Astrocyte (in vitro differentiated cells and primary cell): ENCODE results near the gene WDPCP. TPM values are rescaled to one million over a fixed set of nuclear protein-coding genes. Genes with fewer than 3 reads are reported as not detected.
A peak's percentile ranks its signal among the peaks of the same experiment; 100 is the strongest.

Source experiments
- DNase-seq: peaks from one replicate; pipeline ENCODE4 v3.0.0-alpha.2; 2010; ENCODE audit warnings: low read depth
- FAIRE-seq: peaks from 2 replicates; lab custom pipeline; 2011; peaks lifted over from hg19 to GRCh38; lab: Jason Lieb, UNC
- H2AFZ ChIP-seq: 2 replicates; pipeline ENCODE4 v1.6.0; 2012; ENCODE audit warnings: low read depth, low read length, inconsistent platforms
- H3K27ac ChIP-seq: 2 replicates; pipeline ENCODE4 v1.5.1; 2011; ENCODE audit warnings: low read depth, low read length, inconsistent platforms
- H3K27me3 ChIP-seq: 2 replicates; pipeline ENCODE4 v1.6.0; 2011; ENCODE audit warnings: low read length, inconsistent platforms; ENCODE audit not compliant: insufficient read depth
- H3K36me3 ChIP-seq: 2 replicates; pipeline ENCODE4 v1.5.1; 2011; ENCODE audit warnings: low read length, inconsistent platforms; ENCODE audit not compliant: insufficient read depth
- H3K4me1 ChIP-seq: 2 replicates; pipeline ENCODE4 v1.5.1; 2011; ENCODE audit warnings: low read length, inconsistent platforms; ENCODE audit not compliant: insufficient read depth
- H3K4me2 ChIP-seq: 2 replicates; pipeline ENCODE4 v1.6.0; 2012; ENCODE audit warnings: low read length, inconsistent platforms
- H3K4me3 ChIP-seq: 2 replicates; pipeline ENCODE4 v1.5.1; 2011; ENCODE audit warnings: low read depth, mild to moderate bottlenecking, low read length, inconsistent platforms; ENCODE audit not compliant: insufficient read depth
- H3K79me2 ChIP-seq: 2 replicates; pipeline ENCODE4 v1.6.0; 2012; ENCODE audit warnings: mild to moderate bottlenecking, low read length, inconsistent platforms; ENCODE audit not compliant: insufficient read depth
- H3K9ac ChIP-seq: 2 replicates; pipeline ENCODE4 v1.6.0; 2012; ENCODE audit warnings: mild to moderate bottlenecking, low read length, inconsistent platforms
- H3K9me3 ChIP-seq: 2 replicates; pipeline ENCODE4 v1.5.1; 2012; ENCODE audit warnings: low read depth, mild to moderate bottlenecking, low read length, inconsistent platforms; ENCODE audit not compliant: insufficient read depth
- H4K20me1 ChIP-seq: 2 replicates; pipeline ENCODE4 v1.6.0; 2012; ENCODE audit warnings: low read length, inconsistent platforms; ENCODE audit not compliant: insufficient read depth
- H3K27ac Mint-ChIP-seq: one replicate; pipeline ENCODE4 v1.8.0; 2021; ENCODE audit warnings: mild to moderate bottlenecking, mixed read lengths; ENCODE audit not compliant: unreplicated experiment
- H3K27me3 Mint-ChIP-seq: one replicate; pipeline ENCODE4 v1.8.0; 2021; ENCODE audit warnings: low read depth, mixed read lengths; ENCODE audit not compliant: unreplicated experiment
- H3K36me3 Mint-ChIP-seq: one replicate; pipeline ENCODE4 v1.8.0; 2021; ENCODE audit warnings: low read depth, mixed read lengths; ENCODE audit not compliant: unreplicated experiment
- H3K4me1 Mint-ChIP-seq: one replicate; pipeline ENCODE4 v1.8.0; 2021; ENCODE audit warnings: low read depth, mixed read lengths; ENCODE audit not compliant: unreplicated experiment
- H3K4me3 Mint-ChIP-seq: one replicate; pipeline ENCODE4 v1.8.0; 2021; ENCODE audit warnings: mild to moderate bottlenecking, moderate library complexity, mixed read lengths; ENCODE audit not compliant: unreplicated experiment
- H3K9me3 Mint-ChIP-seq: one replicate; pipeline ENCODE4 v1.8.0; 2021; ENCODE audit warnings: mild to moderate bottlenecking, mixed read lengths; ENCODE audit not compliant: unreplicated experiment
- EZH2 ChIP-seq: IDR thresholded peaks from 2 replicates; pipeline ENCODE4 v1.6.1; 2012; ENCODE audit warnings: mild to moderate bottlenecking, low read length, inconsistent platforms; ENCODE audit not compliant: insufficient read depth
- total RNA-seq: library from RNA; stranded (reverse); gene quantifications from 2 replicates; pipeline ENCODE4 v1.2.1, GENCODE V29; 2021
- TF ChIP-seq, protein P1 (sequence below): IDR thresholded peaks from 2 replicates; pipeline ENCODE4 v1.5.1; 2011; ENCODE audit warnings: low read depth, mild to moderate bottlenecking, inconsistent platforms, low read length, moderate library complexity; ENCODE audit not compliant: insufficient read depth

The WDPCP gene
- total RNA-seq, 1 donor from 2014 or later: 15.1 TPM

DNA sequence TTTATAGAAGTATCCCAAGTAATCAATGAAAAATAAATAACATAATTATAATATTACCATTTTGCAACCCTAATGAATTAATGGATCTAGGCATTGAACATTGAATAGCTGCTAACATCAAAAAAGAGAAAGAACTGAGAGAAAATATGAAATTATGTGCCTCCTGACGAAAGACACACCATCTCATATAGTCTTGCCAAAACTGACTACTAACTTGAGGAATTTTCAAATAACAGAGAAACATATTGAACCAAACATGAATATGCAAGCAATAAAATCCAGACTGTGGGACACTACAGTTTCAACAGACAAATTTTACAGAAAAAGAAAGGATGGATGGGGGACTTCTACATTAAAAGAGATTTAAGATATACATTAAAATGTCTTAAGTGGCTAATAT is 165.7 kb downstream of the WDPCP start:
- H3K36me3 Mint-ChIP-seq: peaks cover 8% of the 10 kb centered on the region

DNA sequence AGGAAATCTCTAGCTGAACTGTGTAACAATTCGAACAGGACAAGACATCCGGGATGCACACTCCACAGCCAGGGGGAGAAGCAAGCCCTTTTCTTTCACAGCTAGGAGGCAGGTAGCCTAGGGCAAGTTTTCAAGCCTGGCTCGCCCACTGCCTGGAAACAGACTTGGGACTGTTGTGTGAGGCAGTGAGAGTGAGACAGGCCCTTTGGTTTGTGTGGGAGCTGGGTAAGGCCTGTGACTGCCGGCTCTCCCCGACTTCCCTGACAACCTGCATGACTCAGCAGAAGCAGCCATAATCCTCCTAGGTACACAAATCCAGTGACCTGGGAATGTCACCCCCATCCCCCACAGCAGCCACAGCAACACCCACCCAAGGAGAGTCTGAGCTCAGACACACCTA is 179.7 kb downstream of the WDPCP start:
- Histone ChIP-seq H3K4me2 (no peak overlapping the region), H2AFZ (no peak overlapping the region), H3K4me3 (no peak overlapping the region), H3K4me1 (no peaks in the 10 kb centered on the region), H3K9me3 (no peaks in the 10 kb centered on the region), H3K27ac (no peak overlapping the region), H3K27me3 (no peaks in the 10 kb centered on the region), H3K79me2 (no peaks in the 10 kb centered on the region), H3K36me3 (no peaks in the 10 kb centered on the region), H4K20me1 (no peaks in the 10 kb centered on the region), H3K9ac (no peak overlapping the region)
- Mint-ChIP-seq H3K9me3 (no peaks in the 10 kb centered on the region), H3K27me3 (no peaks in the 10 kb centered on the region), H3K4me3 (no peak overlapping the region), H3K27ac (peak overlapping the region; percentile 64), H3K36me3 (peaks cover 6% of the 10 kb centered on the region), H3K4me1 (no peaks in the 10 kb centered on the region)
- FAIRE-seq: no peak
- no peak for DNase-seq
- TF ChIP-seq, protein P1, sequence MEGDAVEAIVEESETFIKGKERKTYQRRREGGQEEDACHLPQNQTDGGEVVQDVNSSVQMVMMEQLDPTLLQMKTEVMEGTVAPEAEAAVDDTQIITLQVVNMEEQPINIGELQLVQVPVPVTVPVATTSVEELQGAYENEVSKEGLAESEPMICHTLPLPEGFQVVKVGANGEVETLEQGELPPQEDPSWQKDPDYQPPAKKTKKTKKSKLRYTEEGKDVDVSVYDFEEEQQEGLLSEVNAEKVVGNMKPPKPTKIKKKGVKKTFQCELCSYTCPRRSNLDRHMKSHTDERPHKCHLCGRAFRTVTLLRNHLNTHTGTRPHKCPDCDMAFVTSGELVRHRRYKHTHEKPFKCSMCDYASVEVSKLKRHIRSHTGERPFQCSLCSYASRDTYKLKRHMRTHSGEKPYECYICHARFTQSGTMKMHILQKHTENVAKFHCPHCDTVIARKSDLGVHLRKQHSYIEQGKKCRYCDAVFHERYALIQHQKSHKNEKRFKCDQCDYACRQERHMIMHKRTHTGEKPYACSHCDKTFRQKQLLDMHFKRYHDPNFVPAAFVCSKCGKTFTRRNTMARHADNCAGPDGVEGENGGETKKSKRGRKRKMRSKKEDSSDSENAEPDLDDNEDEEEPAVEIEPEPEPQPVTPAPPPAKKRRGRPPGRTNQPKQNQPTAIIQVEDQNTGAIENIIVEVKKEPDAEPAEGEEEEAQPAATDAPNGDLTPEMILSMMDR: no peak
- no peak for TF ChIP-seq EZH2

More for the DNA sequence above, 165.7 kb downstream of the WDPCP start:
- Histone ChIP-seq H3K9me3 (no peaks in the 10 kb centered on the region), H3K27me3 (no peaks in the 10 kb centered on the region), H2AFZ (no peak overlapping the region), H3K9ac (no peak overlapping the region), H3K4me3 (no peak overlapping the region), H3K36me3 (no peaks in the 10 kb centered on the region), H3K4me2 (no peak overlapping the region), H3K27ac (no peak overlapping the region), H3K4me1 (no peaks in the 10 kb centered on the region), H4K20me1 (no peaks in the 10 kb centered on the region), H3K79me2 (no peaks in the 10 kb centered on the region)
- no peak for DNase-seq
- Mint-ChIP-seq H3K9me3 (peaks cover 3% of the 10 kb centered on the region), H3K4me1 (no peaks in the 10 kb centered on the region), H3K4me3 (no peak overlapping the region), H3K27me3 (no peaks in the 10 kb centered on the region), H3K27ac (no peak overlapping the region)
- no peak for FAIRE-seq
- no peak for TF ChIP-seq EZH2
- TF ChIP-seq, protein P1: no peak

DNA sequence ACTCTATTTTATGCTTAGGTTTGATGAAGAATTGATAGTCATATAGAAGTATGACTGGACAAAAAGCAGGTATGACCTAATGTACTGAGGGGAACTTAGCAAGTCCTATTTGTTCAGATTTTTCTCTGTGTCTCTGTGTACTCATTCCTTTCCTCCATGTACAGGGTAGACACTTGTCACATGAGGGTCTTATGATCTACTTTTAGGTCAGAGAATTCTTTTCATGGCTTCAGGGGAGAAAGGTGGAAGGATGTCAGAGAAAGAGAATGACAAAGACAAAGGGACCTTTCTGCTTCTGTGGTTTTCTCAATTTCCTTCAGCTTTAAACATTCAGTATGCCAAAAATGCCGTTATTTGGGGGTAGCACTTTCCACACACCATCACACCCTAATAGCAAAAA is 181.6 kb downstream of the WDPCP start:
- TF ChIP-seq EZH2: no peak
- TF ChIP-seq, protein P1: no peak
- Histone ChIP-seq H3K4me2 (no peak overlapping the region), H3K4me1 (no peaks in the 10 kb centered on the region), H3K27me3 (no peaks in the 10 kb centered on the region), H3K27ac (no peak overlapping the region), H2AFZ (no peak overlapping the region), H3K9me3 (no peaks in the 10 kb centered on the region), H3K36me3 (no peaks in the 10 kb centered on the region), H3K79me2 (no peaks in the 10 kb centered on the region), H3K4me3 (no peak overlapping the region), H3K9ac (no peak overlapping the region), H4K20me1 (no peaks in the 10 kb centered on the region)
- Mint-ChIP-seq H3K9me3 (no peaks in the 10 kb centered on the region), H3K27ac (no peak overlapping the region), H3K4me3 (no peak overlapping the region), H3K27me3 (no peaks in the 10 kb centered on the region), H3K4me1 (no peaks in the 10 kb centered on the region), H3K36me3 (peaks cover 8% of the 10 kb centered on the region)
- DNase-seq: no peak
- no peak for FAIRE-seq
